Thyroid gland (tissue), 4 donors: ENCODE data around the gene CCNT2.

ENCODE experiments used
- POLR2A ChIP-seq, 2 donors: fragments of 450-650 bp; IDR thresholded peaks; one replicate each; pipeline ENCODE4 v1.6.1; 2017; ENCODE audit warnings: antibody characterized with exemption in 2 of 2, mild to moderate bottlenecking in 2 of 2, moderate library complexity in 1 of 2
- TF ChIP-seq, protein P1 (sequence below), 6 experiments: fragments of 200-600 bp in 3 of 6; fragments of 450-650 bp in 3 of 6; sonication (generic) in 3 of 6; IDR thresholded peaks; one replicate each; pipeline ENCODE4 v1.5.1; 2016 to 2019; ENCODE audit warnings: antibody characterized with exemption in 6 of 6, mild to moderate bottlenecking in 2 of 6, inconsistent platforms in 1 of 6, moderate library complexity in 1 of 6

DNA sequence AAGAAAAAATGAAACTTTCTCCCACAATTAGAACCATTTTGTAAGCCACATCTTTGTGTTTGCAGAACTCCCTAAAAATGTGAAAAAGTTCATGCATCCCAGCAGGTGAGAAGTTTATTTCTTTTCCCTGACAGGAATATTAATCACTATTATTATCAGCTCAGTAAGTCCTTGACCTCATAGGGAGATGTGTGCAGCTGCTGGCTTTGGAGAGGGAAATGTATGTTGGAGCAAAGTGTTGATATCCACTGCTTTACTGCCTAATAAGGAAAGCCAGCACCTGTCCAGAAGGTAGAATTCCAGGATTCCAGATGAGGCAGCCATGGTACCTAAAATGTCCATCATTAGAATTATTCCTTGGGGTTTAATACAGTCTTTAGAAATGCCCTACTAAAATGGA lies 35.8 kb upstream of the CCNT2 start:
- TF ChIP-seq, protein P1, sequence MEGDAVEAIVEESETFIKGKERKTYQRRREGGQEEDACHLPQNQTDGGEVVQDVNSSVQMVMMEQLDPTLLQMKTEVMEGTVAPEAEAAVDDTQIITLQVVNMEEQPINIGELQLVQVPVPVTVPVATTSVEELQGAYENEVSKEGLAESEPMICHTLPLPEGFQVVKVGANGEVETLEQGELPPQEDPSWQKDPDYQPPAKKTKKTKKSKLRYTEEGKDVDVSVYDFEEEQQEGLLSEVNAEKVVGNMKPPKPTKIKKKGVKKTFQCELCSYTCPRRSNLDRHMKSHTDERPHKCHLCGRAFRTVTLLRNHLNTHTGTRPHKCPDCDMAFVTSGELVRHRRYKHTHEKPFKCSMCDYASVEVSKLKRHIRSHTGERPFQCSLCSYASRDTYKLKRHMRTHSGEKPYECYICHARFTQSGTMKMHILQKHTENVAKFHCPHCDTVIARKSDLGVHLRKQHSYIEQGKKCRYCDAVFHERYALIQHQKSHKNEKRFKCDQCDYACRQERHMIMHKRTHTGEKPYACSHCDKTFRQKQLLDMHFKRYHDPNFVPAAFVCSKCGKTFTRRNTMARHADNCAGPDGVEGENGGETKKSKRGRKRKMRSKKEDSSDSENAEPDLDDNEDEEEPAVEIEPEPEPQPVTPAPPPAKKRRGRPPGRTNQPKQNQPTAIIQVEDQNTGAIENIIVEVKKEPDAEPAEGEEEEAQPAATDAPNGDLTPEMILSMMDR (IDR thresholded peaks at IDR 0.05) = no peak
- no peak for TF ChIP-seq POLR2A (IDR thresholded peaks at IDR 0.05)
